GM06990 (cell line): Measurements from ENCODE around the gene RFTN1.

ENCODE experiments used
- DNase-seq: peaks from one replicate; pipeline ENCODE4 v3.0.0-alpha.2; 2011; ENCODE audit not compliant: insufficient read length; ENCODE audit errors: extremely low read depth
- H3K27me3 ChIP-seq: replicated peaks from 2 replicates; pipeline ENCODE4 v1.6.0; 2011; ENCODE audit warnings: low read length; ENCODE audit not compliant: control insufficient read depth, insufficient read depth
- H3K36me3 ChIP-seq: 2 replicates; pipeline ENCODE4 v1.5.1; 2011; ENCODE audit warnings: low read length; ENCODE audit not compliant: control insufficient read depth, insufficient read depth
- H3K4me3 ChIP-seq: replicated peaks from 2 replicates; pipeline ENCODE4 v1.5.1; 2011; ENCODE audit warnings: low read depth, mild to moderate bottlenecking, control low read depth, low read length
- CTCF ChIP-seq: IDR thresholded peaks from 2 replicates; pipeline ENCODE4 v1.5.1; 2011; ENCODE audit warnings: low read length, control low read depth, mild to moderate bottlenecking, inconsistent platforms; ENCODE audit not compliant: insufficient read depth, poor library complexity, severe bottlenecking

Gene RFTN1

GRCh38 chr3:16354291-16354690 is 159.2 kb downstream of the RFTN1 start:
- Histone ChIP-seq H3K27me3 (no peaks in the 10 kb centered on the region), H3K4me3 (no peak overlapping the region), H3K36me3 (peaks cover 30% of the 10 kb centered on the region)
- TF ChIP-seq CTCF = no peak
- no peak for DNase-seq

GRCh38 chr3:16352428-16352827 is 161.1 kb downstream of the RFTN1 start:
- peaks cover 39% of the 10 kb centered on the region for H3K36me3 ChIP-seq
- H3K27me3 ChIP-seq = no peaks in the 10 kb centered on the region
- TF ChIP-seq CTCF = no peak
- no peak for DNase-seq
- H3K4me3 ChIP-seq = no peak overlapping the region

GRCh38 chr3:16350597-16351318 is 162.7 kb downstream of the RFTN1 start:
- Histone ChIP-seq H3K36me3 (peaks cover 34% of the 10 kb centered on the region), H3K27me3 (no peaks in the 10 kb centered on the region), H3K4me3 (no peak overlapping the region)
- DNase-seq = no peak
- TF ChIP-seq CTCF = no peak

GRCh38 chr3:16349986-16350596 is 163.4 kb downstream of the RFTN1 start:
- no peaks in the 10 kb centered on the region for H3K27me3 ChIP-seq
- H3K36me3 ChIP-seq = peaks cover 34% of the 10 kb centered on the region
- no peak overlapping the region for H3K4me3 ChIP-seq
- TF ChIP-seq CTCF = no peak
- DNase-seq = no peak

- no peak for TF ChIP-seq CTCF
- Histone ChIP-seq H3K36me3 (peaks cover 29% of the 10 kb centered on the region), H3K27me3 (no peaks in the 10 kb centered on the region), H3K4me3 (no peak overlapping the region)
- DNase-seq = no peak
Observed at GRCh38 chr3:16347548-16347947, 166.0 kb downstream of the RFTN1 start.
